ENCODE results near the gene AEBP1.

AEBP1 gene

DNA sequence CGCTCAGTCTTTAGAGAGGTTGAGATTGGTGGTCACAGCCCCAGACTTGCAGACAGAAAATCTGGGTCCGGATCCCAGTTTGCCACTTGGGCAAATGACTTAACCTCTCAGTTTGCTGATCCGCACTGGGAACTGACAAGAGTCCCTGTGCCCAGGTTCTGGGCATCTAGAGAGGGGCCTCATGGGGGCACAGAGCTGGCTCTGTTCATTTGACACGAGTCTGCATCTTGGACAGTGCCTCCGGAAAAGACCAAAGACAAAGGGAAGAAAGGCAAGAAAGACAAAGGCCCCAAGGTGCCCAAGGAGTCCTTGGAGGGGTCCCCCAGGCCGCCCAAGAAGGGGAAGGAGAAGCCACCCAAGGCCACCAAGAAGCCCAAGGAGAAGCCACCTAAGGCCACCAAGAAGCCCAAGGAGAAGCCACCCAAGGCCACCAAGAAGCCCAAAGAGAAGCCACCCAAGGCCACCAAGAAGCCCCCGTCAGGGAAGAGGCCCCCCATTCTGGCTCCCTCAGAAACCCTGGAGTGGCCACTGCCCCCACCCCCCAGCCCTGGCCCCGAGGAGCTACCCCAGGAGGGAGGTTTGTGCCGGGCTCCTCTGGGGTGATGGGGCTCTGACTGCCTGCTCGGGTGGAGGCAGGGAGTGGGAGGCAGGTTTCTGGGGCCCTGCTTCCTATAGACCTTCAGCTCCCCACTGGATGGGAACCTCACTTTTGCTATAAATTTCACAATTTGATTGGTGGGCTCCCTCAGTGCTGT is 2.3 kb downstream of the AEBP1 start:
- no peak for DNase-seq

DNA sequence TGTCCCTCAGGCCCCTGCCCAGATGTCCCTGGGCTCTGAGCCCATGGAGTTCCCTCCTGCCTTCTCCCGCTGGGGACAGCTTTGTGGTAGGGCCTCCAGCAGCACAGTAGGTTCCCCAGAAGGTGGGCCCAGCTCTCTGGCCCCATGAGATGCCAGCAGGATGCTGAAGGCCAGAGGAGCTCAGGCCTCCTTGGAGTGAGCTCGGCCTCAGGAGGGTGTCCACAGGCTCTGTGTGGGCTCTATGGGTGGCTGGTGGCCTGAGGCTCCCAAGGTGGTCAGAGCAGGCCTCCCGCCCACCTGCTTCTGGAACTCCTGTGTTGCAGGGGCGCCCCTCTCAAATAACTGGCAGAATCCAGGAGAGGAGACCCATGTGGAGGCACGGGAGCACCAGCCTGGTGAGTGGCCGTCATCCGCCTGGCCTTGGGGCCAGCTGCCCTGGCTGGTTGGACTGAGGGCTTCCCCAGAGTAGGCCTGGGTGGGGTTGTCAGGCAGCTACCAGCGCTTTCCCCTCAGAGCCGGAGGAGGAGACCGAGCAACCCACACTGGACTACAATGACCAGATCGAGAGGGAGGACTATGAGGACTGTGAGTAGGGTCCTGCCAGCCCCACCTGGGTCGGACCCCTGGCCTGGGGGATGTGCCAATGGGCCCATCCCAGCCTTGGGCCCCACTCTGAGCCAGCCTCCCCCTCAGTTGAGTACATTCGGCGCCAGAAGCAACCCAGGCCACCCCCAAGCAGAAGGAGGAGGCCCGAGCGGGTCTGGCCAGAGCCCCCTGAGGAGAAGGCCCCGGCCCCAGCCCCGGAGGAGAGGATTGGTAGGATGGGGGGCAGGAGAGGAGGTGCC is 3.2 kb downstream of the AEBP1 start:
- no peak for DNase-seq

DNA sequence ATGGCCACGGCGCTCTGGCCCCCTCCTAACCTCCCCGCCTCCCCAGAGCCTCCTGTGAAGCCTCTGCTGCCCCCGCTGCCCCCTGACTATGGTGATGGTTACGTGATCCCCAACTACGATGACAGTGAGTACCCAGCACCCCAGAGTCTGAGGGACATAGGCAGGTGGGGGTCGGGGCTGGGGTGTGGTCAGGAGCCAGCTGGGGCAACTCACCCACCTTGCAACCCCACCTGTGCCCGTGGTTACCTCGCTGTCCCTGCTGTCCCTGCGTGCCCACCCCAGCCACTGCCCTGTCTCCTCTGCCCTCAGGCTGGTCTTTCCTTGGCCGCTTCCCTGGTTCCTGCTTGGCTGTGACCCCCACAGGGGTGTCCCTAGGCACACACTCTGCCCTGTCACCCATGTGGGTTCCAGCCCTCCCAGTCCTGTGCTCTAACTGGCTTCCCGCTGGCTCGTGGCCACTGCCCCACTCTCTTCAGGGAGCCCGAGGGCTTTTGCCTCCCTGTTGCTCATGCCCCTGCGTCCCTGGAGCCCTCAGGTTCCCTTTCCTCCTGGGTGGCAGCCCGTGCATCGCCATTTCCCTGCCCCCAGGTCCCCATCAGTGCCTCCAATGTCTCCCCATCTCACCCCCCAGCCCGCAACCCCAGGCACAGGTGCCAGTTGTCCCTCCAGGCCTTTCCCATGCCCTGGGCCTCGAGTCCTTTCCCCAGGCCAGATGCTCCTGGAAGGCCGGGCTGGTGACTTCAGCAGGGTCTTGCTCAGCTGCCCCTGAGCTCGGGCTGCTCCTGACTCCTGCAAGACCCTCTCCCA is 4.0 kb downstream of the AEBP1 start:
- no peak for DNase-seq

DNA sequence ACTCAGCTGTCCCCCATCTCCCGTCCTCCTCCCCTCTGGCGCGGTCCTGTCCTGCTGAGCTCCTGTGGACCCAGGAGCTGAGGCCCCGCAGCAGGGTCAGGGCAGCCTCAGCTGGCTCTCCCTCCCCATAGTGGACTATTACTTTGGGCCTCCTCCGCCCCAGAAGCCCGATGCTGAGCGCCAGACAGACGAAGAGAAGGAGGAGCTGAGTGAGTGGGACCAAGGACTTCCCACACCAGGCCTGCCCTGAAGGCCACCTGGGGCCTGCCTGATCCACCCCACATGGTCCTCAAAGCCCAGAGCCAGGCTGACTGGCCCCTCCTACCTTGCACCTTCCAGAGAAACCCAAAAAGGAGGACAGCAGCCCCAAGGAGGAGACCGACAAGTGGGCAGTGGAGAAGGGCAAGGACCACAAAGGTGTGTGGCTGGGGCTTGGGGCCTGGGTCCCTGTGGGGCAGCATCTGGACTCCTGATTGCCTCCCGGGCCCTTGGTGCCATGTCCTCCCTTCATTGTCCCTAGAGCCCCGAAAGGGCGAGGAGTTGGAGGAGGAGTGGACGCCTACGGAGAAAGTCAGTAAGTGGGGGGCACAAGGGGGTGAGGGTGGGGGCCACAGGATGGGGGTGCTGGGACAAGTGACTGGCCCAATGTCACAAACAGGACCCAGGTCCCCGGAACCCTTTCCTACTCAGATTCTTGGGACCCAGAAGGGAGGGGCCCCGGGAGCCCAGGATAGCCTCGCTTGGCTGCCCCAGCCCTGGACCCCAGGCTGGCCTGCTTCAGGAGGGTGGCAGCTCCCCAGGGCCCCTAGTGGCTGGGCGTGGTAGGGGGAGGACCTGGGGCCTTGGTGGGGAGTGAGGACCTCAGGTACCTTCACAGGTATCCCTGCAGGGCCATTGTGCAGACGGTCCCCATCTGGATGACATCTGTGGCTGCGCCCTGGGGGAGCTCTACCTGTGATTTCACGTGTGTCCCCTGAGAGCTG is 4.9 kb downstream of the AEBP1 start:
- no peak for DNase-seq

DNA sequence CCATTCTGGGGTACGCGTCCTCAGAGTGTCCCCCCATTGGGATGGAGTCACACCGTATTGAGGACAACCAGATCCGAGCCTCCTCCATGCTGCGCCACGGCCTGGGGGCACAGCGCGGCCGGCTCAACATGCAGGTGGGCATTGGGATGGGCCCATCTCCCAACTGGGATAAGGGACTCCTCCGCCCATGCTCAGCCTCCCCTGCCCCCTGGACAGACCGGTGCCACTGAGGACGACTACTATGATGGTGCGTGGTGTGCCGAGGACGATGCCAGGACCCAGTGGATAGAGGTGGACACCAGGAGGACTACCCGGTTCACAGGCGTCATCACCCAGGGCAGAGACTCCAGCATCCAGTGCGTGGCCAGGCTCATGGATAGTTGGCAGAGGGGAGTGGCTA is 5.8 kb downstream of the AEBP1 start:
- no peak for DNase-seq

DNA sequence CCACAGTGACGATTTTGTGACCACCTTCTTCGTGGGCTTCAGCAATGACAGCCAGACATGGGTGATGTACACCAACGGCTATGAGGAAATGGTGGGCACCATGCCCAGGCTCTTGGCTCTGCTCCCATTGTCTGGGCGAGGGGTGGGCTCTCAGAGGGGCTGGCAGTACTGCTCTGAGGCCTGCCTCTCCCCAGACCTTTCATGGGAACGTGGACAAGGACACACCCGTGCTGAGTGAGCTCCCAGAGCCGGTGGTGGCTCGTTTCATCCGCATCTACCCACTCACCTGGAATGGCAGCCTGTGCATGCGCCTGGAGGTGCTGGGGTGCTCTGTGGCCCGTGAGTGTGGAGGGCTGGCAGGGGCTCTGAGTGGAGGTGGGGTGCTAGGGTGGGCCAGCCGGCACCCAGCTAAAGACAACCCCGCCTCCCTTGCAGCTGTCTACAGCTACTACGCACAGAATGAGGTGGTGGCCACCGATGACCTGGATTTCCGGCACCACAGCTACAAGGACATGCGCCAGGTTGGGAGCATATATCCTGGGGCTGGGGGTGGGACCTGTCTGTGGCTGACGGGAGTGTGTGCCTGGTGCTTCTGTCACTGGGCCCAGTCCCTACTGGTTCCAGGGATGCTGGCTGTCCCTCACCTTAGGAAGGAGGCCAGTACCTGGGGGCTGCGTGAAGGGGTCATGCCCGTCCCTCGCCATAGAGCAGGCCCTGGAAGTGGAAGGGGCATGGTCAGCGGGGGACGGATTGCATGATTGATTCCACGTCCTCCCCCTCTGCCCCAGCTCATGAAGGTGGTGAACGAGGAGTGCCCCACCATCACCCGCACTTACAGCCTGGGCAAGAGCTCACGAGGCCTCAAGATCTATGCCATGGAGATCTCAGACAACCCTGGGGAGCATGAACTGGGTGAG is 6.8 kb downstream of the AEBP1 start:
- no peak for DNase-seq

DNA sequence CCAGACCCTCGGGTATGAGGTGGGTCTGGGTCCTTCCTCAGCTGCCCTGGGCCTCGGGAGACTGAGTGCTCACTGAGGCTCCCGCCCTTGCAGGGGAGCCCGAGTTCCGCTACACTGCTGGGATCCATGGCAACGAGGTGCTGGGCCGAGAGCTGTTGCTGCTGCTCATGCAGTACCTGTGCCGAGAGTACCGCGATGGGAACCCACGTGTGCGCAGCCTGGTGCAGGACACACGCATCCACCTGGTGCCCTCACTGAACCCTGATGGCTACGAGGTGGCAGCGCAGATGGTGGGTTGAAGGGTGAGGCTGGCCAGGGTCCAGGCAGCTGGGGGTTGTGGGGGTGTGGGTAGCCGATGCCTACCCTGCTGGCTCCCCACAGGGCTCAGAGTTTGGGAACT is 7.6 kb downstream of the AEBP1 start:
- no peak for DNase-seq

DNA sequence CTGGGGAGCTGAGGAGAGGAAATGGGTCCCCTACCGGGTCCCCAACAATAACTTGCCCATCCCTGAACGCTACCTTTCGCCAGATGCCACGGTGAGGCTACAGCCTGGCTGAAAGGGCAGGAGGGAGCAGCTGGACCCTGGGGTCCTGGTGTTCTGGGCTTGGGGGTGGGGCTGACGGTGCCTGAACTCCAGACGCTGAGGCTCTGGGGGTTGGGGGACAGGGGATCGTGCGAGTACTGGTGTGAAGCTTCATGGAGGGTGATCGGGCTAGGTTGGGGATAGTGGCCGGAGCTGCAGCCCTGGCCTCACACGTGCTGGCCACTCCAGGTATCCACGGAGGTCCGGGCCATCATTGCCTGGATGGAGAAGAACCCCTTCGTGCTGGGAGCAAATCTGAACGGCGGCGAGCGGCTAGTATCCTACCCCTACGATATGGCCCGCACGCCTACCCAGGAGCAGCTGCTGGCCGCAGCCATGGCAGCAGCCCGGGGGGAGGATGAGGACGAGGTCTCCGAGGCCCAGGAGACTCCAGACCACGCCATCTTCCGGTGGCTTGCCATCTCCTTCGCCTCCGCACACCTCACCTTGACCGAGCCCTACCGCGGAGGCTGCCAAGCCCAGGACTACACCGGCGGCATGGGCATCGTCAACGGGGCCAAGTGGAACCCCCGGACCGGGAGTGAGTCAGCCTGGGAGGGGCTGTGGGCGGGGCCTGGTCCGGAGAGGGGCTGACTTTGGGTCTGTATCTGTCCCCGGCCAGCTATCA is 8.3 kb downstream of the AEBP1 start:
- DNase-seq = no peak

DNA sequence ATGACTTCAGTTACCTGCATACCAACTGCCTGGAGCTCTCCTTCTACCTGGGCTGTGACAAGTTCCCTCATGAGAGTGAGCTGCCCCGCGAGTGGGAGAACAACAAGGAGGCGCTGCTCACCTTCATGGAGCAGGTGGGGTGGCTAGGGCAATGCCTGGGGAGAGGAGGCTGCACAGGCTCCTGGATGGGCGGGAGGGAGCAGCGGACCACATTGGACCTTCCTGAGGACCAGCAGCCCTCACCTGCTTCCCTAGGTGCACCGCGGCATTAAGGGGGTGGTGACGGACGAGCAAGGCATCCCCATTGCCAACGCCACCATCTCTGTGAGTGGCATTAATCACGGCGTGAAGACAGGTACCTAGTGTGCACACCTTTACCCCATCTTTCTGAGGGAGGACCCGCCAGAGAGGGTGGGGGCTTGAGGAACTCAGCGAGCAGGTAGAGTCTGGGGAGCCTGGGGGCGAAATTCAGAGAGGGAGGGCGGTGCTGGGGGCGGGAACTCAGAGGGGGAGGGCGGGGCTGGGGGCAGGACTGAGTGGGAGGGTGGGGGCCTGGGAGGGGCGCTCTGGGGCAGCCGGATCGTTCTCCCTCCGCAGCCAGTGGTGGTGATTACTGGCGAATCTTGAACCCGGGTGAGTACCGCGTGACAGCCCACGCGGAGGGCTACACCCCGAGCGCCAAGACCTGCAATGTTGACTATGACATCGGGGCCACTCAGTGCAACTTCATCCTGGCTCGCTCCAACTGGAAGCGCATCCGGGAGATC is 9.0 kb downstream of the AEBP1 start:
- no peak for DNase-seq

DNA sequence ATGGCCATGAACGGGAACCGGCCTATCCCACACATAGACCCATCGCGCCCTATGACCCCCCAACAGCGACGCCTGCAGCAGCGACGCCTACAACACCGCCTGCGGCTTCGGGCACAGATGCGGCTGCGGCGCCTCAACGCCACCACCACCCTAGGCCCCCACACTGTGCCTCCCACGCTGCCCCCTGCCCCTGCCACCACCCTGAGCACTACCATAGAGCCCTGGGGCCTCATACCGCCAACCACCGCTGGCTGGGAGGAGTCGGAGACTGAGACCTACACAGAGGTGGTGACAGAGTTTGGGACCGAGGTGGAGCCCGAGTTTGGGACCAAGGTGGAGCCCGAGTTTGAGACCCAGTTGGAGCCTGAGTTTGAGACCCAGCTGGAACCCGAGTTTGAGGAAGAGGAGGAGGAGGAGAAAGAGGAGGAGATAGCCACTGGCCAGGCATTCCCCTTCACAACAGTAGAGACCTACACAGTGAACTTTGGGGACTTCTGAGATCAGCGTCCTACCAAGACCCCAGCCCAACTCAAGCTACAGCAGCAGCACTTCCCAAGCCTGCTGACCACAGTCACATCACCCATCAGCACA is 9.7 kb downstream of the AEBP1 start:
- no peak for DNase-seq

DNA sequence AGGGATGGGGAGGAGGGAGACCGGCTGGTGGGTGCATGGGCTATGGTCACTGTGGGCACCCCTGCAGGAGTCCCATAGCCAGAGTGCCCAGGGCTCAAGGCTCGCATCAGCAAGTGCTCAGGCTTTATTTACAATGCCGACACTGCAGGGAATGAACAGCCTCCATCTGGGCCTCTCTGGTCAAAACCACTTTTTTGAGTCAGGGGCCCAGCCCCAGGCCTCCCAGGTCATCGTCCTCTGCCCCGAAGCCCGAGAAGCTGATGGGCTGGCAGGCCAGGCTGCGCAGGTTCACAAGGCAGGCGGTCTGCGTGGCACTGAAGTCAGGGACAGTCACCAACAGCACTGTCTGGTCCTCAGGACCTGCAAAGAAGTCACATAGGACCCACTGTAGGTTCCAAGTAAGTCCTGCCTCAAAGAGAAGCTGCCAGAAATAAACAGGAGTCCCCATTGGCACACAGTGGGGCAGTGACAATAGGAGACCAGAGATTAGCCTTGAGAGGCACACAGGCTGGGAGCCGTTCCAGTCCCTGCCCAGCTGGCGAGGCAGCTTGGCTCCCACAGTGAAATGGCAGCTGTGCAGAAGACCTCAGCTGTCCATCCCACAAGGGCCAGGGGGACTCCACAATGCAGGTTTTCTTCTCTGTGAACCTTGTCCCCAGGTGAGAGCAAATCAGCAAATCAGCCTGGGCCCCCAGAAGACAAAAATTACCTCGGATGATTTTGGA is 10.6 kb downstream of the AEBP1 start:
- DNase-seq = no peak

DNA sequence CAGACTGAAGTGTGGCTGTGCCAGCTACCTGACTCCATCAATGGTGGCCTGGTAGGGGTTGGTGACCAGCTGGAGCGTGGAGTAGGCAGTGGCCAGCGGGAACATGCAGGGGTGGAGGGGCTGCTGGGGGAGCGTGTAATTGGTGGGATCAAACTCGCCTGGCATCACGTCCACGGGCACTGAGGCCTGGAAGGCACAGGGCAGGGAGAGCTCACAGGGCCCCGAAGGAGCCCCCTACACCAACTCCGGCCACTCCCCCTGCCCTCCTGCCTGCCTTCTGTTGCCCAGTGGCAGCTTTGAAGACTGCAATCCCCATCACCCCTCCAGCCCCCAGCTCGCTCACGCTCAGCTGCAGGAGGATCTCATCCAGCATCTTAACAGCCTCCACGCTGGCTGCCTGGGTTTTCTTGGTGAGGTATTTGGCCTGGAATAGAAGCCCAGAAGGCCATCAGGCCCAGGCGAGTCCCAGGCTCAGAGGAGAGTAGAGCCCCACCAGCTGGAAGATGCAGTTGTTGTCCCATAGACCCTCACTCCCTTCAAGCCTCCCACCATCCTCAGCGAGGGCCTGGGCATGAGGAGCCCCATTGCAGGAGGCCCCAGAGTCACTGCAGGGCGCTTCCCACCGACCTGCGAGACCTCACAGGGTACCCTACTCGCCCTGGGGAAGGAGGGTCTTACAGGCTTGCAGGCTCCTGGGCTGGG is 12.1 kb downstream of the AEBP1 start:
- no peak for DNase-seq

DNA sequence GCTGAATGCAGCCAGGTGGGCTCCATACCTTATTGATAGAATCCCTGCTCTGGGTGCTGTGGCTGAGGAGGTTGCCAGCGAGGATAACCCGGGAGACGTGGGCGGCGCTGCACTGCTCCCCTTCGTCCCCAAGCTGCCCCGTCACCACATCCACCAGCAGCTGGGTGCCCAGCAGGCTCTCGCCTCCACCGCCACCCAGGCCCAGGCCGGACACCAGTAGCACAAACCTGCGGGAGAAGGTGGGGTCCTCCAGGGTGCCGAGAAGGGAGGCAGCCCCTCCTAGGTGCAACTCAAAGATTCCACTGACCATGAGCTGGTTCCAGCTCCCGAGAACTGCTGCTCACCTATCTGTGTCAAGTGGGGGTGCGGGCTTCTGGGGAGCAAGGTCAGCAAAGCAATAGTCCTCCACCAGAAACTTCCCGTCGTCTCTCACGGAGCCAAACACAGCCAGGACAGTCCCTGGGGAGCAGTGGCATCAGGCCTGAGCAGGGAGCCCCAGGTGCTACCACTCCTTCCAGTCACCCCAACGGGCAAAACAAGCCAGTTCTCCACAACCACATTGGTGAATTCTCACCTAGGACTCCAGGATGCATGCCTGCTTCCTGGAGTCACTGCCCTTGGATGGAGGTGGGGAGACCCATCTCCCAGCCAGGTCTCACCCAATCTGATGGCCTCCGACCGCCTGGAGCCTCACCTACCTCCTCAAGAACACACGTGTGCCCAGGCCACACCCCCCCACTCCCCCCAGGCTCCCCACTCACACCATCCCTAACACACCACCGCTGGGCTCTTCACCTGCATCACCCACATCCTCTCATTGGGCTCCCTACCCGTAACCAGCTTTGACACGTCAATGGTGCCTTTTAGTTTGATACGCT is 12.9 kb downstream of the AEBP1 start:
- DNase-seq = no peak

DNA sequence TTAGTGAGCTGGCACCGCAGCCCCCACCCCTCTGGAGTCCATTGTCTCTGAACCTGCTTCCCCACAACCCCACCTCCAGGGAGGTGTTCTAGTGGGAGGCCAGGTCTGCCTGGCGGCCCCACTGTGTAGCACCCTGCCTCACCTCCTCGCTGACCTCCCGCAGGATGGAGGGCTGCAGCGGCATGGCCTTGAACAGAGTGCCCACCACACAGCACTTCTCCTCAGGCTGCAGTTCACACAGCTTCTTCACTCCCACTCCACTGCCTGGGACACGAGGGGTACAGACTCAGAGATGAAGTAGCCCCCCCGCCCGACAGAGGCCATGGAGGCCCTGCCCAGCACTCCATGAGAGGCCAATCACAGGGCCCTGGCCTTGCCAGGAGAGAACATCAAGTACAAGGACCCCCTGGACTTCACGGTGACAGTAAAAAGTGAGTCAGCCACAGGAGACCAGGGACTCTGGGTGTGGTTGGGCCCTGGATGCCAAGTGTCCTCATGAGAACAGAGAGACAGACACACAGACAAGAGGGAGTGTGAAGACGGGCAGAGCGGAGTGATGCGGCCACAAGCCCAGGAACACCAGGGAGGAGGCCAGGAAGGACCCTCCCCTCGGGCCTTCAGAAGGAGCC is 13.8 kb downstream of the AEBP1 start:
- no peak for DNase-seq

DNA sequence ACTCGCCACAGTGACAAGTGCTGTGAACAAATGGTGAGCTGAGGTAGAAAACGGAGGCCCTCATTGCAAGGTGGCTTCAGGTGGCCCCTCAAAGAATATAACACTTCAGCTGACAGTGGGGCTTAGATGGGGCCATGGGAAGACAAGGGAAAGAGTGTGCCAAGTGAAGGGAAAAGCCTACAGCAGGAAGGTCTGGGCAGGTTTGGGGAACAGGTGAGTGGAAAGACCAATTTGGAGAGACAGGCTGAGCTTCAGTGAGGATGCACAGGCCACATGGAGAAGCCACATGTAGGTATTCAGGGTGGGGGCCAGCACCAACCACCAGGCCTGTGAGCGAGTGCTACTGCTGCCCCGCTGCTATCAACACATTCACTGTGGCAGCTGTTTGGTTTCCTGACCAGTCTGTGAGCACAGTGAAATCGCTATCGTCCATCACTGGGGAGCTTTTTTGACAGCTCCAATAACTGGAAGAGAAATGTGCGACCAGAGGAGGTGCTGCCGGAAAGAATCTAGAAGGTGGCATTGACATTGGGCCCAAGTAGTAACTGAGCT is 15.8 kb downstream of the AEBP1 start:
- no peak for DNase-seq

DNA sequence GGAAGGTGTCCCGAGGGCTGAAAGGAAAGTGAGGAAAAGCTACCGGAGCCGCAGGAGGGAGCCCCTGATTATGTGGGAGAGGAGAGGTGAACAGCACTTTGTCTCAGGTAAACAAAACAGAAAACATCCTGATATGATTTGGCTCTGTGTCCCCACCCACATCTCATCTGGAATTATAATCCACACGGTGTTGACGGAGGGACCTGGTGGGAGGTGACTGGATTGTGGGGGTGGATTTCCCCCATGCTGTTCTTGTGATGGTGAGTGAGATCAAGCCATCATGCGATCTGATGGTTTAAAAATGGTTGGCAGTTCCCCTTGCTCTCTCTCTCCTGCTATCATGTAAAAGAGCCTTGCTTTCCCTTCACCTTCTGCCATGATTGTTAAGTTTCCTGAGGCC is 16.2 kb downstream of the AEBP1 start:
- DNase-seq = no peak

Data from stimulated activated CD4-positive, alpha-beta T cell treated with anti-CD3 and anti-CD28 coated beads, Interleukin-2, amount 100 ng/mL, for 24 hours (primary cell).